Coronary artery (tissue), 2 donors: ENCODE results near the gene ANKS3.

Experiments
- DNase-seq: peaks from one replicate; pipeline ENCODE4 v3.0.0-alpha.2; 2017; ENCODE audit warnings: low spot score
- H3K27ac ChIP-seq, 2 donors: fragments of 200-600 bp; sonication (generic); one replicate each; pipeline ENCODE4 v1.5.1; 2016 to 2019
- H3K4me3 ChIP-seq: fragments of 200-600 bp; sonication (generic); 2 replicates; pipeline ENCODE4 v1.5.1; 2016; ENCODE audit warnings: mild to moderate bottlenecking, moderate library complexity
- CTCF ChIP-seq: fragments of 200-600 bp; sonication (generic); IDR thresholded peaks from one replicate; pipeline ENCODE4 v1.5.1; 2019; ENCODE audit warnings: antibody characterized with exemption

ANKS3 gene

GRCh38 chr16:4766875-4767628 lies 33.0 kb upstream of the ANKS3 start, which contains the start of gene ZNF500:
Gene ZNF500 (minus strand): TSS chr16:4767162. CDS start chr16:4765978, 1,184 bp downstream.
- Histone ChIP-seq H3K27ac (peak within 1 kb of the TSS; percentile 94), H3K4me3 (peak within 1 kb of the TSS; percentile 93)
- TF ChIP-seq CTCF = no peak
- DNase-seq = peak; percentile 98

GRCh38 chr16:4765511-4766474 lies 31.7 kb upstream of the ANKS3 start:
- Histone ChIP-seq H3K4me3 (peak overlapping the region; percentile 93), H3K27ac (no peak overlapping the region)
- TF ChIP-seq CTCF = no peak
- no peak for DNase-seq

GRCh38 chr16:4763791-4764190 lies 29.7 kb upstream of the ANKS3 start:
- H3K27ac ChIP-seq = no peak overlapping the region
- no peak for TF ChIP-seq CTCF
- no peak overlapping the region for H3K4me3 ChIP-seq
- no peak for DNase-seq

- no peak for TF ChIP-seq CTCF
- Histone ChIP-seq H3K27ac (no peak overlapping the region), H3K4me3 (no peak overlapping the region)
- no peak for DNase-seq
Measured at GRCh38 chr16:4762205-4762604, 28.1 kb upstream of the ANKS3 start.

DNA sequence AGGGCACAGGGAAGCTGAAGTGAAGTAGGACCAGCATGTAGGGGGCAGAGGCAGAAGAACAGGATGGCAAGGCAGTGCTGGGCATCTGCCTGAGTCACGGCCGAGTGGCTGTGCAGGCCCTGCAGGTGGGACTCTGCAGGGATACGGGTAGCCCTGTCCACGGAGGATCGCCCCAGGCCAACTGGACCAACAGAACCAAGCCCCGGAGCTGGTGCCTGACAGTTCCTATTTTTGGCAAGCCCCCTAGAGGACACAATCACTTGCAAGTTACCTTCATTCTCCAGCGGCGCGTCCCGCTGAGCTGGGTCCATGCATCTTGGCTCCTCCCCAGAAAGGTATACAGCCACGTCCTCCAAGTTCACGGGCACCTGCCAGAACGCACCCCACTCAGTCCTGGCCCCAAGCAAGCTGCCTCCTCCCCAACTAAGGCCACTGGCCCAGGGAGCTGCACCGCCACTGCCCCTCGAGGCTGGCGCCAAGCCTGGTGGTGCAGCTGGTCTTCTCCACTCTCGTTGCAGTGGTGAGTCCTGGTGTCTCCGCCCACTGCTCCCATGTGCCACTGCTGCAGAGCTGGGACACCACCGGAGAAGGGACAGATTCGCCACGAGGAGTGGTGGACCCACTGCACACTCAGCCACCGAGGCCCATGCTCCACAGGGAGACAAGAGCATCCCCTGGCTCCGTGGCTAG lies 26.3 kb upstream of the ANKS3 start:
- TF ChIP-seq CTCF = no peak
- no peak for DNase-seq
- H3K4me3 ChIP-seq = no peak overlapping the region
- H3K27ac ChIP-seq = no peak overlapping the region

- Histone ChIP-seq H3K4me3 (no peak overlapping the region), H3K27ac (no peak overlapping the region)
- no peak for TF ChIP-seq CTCF
- DNase-seq = no peak
Measured at GRCh38 chr16:4755687-4756086, 21.6 kb upstream of the ANKS3 start.
